ENCODE data around the gene ADGRB2.

The ADGRB2 gene

DNA sequence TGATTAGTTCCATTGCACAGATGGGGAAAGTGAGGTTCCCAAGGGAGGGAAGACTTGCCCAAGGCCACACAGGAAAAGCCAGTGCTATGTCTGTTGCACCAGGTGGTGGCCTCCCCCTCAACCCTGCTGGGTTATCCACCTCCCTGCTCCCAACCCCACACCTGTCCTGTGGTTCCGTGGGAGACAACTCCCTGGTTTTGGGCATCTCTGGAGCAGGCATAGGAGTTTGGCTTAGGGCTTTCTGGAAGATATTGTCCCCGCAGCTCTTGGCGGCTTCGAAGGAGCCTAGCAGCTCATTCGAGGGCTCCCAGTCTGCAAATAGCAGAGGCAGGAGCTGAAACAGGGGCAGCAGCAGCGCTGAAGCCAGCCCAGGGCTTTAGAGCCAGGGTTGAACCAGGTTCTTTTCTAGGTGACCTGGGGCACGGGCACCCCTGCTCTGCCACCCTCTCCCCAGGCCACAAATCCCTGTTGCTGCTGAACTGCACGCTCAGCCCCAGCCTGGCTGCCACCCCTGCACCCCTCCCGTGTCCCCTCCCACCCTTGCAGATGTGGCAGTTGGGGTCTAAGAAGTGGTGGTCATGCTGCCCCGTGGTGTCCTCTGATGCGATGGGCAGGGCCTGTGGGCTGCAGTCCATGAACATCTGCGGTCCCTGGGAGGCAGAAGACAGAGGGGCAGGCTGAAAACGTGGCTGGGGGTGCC is 29.6 kb upstream of the ADGRB2 start:
- Mint-ChIP-seq H3K9me3 (no peaks in the 10 kb centered on the region), H3K4me1 (peaks cover 16% of the 10 kb centered on the region), H3K27ac (no peak overlapping the region), H3K27me3 (ENCODE audit: low read depth) (peaks cover 27% of the 10 kb centered on the region), H3K36me3 (ENCODE audit: low read depth) (no peaks in the 10 kb centered on the region), H3K4me3 (no peak overlapping the region)
- TF ChIP-seq, protein P1, sequence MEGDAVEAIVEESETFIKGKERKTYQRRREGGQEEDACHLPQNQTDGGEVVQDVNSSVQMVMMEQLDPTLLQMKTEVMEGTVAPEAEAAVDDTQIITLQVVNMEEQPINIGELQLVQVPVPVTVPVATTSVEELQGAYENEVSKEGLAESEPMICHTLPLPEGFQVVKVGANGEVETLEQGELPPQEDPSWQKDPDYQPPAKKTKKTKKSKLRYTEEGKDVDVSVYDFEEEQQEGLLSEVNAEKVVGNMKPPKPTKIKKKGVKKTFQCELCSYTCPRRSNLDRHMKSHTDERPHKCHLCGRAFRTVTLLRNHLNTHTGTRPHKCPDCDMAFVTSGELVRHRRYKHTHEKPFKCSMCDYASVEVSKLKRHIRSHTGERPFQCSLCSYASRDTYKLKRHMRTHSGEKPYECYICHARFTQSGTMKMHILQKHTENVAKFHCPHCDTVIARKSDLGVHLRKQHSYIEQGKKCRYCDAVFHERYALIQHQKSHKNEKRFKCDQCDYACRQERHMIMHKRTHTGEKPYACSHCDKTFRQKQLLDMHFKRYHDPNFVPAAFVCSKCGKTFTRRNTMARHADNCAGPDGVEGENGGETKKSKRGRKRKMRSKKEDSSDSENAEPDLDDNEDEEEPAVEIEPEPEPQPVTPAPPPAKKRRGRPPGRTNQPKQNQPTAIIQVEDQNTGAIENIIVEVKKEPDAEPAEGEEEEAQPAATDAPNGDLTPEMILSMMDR (IDR thresholded peaks at IDR 0.05; ENCODE audit: unreplicated experiment in 3 of 3) = no peak

DNA sequence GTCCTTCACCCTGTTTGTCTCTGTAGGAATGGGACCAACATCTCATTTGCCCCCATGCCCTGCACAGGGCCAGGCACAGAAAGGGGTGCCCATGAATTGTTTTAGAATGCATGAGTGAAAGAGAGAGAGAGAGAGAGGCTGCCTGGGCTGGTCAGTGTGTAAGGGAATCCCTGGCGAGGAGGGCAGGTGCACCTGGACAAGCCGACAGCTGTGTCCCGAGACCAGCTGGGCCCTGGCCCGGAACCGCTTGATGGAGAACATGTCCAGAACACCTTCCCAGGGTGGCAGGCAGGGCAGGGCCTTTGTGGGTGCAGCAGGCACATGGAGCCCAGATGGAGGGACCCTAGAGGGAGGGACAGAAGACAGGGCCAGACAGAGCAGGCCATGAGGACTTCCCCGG is 28.9 kb upstream of the ADGRB2 start:
- H3K27ac Mint-ChIP-seq = no peak overlapping the region
- H3K4me3 Mint-ChIP-seq = no peak overlapping the region
- TF ChIP-seq, protein P1 (IDR thresholded peaks at IDR 0.05; ENCODE audit: unreplicated experiment in 3 of 3) = no peak

DNA sequence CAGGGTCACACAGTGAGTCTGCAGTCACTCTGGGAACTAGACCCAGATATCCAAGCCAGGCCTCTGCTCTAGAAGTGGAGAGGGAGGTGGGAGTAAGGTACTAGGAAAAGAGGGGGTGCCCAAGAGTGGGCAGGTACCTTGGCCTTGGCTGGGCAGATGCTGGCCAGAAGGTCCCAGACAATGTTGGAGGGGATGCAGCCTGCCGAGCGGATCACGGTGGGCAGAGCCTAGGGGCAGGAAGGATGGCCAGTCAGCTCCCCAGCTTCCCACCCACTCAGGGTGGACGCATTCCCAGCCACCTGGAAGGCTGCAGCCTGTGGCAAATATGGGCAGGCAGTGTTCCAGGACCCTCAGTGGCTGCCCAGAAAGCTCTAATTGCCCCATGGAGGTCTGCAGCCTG is 28.4 kb upstream of the ADGRB2 start:
- TF ChIP-seq, protein P1 (IDR thresholded peaks at IDR 0.05; ENCODE audit: unreplicated experiment in 3 of 3) = no peak
- no peak overlapping the region for H3K27ac Mint-ChIP-seq
- no peak overlapping the region for H3K4me3 Mint-ChIP-seq
- peaks cover 17% of the 10 kb centered on the region for H3K4me1 Mint-ChIP-seq
- peaks cover 31% of the 10 kb centered on the region for H3K27me3 Mint-ChIP-seq (ENCODE audit: low read depth)
- no peaks in the 10 kb centered on the region for H3K9me3 Mint-ChIP-seq
- H3K36me3 Mint-ChIP-seq (ENCODE audit: low read depth) = no peaks in the 10 kb centered on the region

More for the DNA sequence above, 28.9 kb upstream of the ADGRB2 start:
- no peaks in the 10 kb centered on the region for H3K36me3 Mint-ChIP-seq (ENCODE audit: low read depth)
- H3K9me3 Mint-ChIP-seq = no peaks in the 10 kb centered on the region
- peaks cover 27% of the 10 kb centered on the region for H3K27me3 Mint-ChIP-seq (ENCODE audit: low read depth)
- peaks cover 13% of the 10 kb centered on the region for H3K4me1 Mint-ChIP-seq

DNA sequence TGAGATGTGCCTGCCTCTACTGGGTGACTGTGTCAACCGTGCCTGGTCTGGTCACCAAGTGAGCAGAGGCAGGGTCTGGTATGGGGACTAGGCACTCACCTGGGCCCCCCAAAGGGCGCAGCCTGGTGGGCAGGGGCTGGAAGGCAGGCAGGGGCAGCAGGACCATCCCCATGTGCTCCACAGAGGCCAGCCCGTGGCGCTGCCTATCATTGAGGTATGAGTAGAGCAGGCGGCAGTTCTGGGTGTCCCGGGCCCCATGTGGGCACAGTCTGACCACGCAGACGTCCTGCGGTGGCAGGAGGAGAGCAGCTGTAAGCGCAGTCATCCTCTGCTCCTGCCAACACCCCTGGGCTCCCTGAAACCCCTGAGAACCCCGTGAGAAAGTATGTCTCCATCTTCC is 28.0 kb upstream of the ADGRB2 start:
- Mint-ChIP-seq H3K4me3 (no peak overlapping the region), H3K36me3 (ENCODE audit: low read depth) (no peaks in the 10 kb centered on the region), H3K4me1 (peaks cover 17% of the 10 kb centered on the region), H3K27me3 (ENCODE audit: low read depth) (peaks cover 27% of the 10 kb centered on the region), H3K27ac (no peak overlapping the region), H3K9me3 (no peaks in the 10 kb centered on the region)
- TF ChIP-seq, protein P1 (IDR thresholded peaks at IDR 0.05; ENCODE audit: unreplicated experiment in 3 of 3) = no peak

DNA sequence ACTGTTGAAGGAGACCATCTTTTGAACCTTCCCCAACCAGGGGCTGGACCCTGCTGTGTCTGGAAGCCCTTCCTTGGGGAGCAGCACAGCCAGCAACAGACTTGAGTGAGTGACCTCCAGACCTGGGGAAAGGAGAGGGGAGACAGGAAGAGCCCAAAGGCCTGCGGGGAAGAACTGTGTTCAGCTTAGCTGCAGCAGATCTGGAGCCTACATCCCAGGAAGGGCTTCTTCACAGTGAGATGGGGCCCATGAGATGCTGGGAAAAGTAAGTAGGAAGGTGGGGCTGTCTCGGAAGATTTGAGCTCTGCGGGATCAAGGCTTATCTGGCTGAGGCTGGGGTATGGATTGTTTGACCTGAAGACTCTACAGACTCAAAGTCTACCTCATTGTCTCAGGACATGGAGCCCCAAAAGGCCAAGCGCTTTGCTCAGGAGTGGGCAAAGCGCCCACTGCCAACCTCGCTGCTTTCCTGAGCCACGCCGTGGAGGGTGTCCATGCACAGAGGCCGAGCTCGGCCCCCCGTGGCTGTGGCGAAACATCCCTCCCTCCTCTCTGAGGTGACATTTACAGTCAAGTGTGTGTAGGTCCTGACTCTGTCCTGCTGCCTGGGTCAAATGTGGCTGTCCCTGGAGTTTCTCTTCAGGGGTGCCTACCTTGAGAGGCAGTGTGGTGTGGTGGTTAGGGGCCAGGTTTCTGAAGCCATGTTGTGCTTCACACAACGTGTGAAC is 27.2 kb upstream of the ADGRB2 start:
- H3K9me3 Mint-ChIP-seq = no peaks in the 10 kb centered on the region
- H3K36me3 Mint-ChIP-seq (ENCODE audit: low read depth) = no peaks in the 10 kb centered on the region
- H3K4me1 Mint-ChIP-seq = peaks cover 22% of the 10 kb centered on the region
- TF ChIP-seq, protein P1 (IDR thresholded peaks at IDR 0.05; ENCODE audit: unreplicated experiment in 3 of 3) = no peak
- peaks cover 33% of the 10 kb centered on the region for H3K27me3 Mint-ChIP-seq (ENCODE audit: low read depth)
- no peak overlapping the region for H3K4me3 Mint-ChIP-seq
- H3K27ac Mint-ChIP-seq = peak overlapping the region in 1 of 3 experiments; percentile 47
